ENCODE data around the gene BBS5. TPM values are rescaled to one million over a fixed set of nuclear protein-coding genes. Genes with fewer than 3 reads are reported as not detected.
"Not testable (repeated sequence)": the region's sequence is repeated elsewhere in the genome, so short reads cannot be mapped to it uniquely, and the experiment has no call there.

Gene BBS5
- total RNA-seq, 4 donors from 2014 or later = 1.6 to 12.3 (median 3.2) TPM

DNA sequence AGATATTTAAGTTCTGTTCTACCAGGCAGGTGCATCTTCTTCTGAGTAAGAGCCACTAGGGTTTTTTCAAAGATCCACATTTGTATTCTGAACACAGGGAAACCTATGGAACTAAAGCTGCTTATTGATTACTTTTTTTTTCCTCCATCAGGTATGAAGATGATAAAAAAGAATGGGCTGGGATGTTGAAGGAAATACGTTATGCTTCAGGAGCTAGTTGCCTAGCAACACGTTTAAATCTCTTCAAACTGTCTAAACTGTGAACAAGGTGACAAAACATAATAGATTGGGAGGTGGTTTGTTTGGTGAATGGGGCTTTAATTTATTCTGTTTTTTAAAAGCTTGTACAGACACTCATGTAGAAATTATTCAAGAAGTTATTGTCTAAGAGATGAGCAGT is 46.1 kb downstream of the BBS5 start:
- 72 to 77% methylated on average over 2 of the region's 2 CpGs for WGBS, 2 donors (ENCODE audit: low coverage in 1 of 2)
- intact Hi-C loops (cut with DNase I; ENCODE audit: low total_unique reads) (no loop called here), in situ Hi-C loops (cut with MboI; ENCODE audit: low pct_ligation_motif_present in 1 of 4, low pct_unique_long_range_greater_than_20kb in 1 of 4, low sequenced_read_pairs in 3 of 4) (no loop called here)
- no peaks in the 10 kb centered on the region for H3K4me1 ChIP-seq
- TF ChIP-seq POLR2AphosphoS5 (IDR thresholded peaks at IDR 0.05) = no peak
- TF ChIP-seq, protein P1, sequence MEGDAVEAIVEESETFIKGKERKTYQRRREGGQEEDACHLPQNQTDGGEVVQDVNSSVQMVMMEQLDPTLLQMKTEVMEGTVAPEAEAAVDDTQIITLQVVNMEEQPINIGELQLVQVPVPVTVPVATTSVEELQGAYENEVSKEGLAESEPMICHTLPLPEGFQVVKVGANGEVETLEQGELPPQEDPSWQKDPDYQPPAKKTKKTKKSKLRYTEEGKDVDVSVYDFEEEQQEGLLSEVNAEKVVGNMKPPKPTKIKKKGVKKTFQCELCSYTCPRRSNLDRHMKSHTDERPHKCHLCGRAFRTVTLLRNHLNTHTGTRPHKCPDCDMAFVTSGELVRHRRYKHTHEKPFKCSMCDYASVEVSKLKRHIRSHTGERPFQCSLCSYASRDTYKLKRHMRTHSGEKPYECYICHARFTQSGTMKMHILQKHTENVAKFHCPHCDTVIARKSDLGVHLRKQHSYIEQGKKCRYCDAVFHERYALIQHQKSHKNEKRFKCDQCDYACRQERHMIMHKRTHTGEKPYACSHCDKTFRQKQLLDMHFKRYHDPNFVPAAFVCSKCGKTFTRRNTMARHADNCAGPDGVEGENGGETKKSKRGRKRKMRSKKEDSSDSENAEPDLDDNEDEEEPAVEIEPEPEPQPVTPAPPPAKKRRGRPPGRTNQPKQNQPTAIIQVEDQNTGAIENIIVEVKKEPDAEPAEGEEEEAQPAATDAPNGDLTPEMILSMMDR (IDR thresholded peaks at IDR 0.05) = no peak
- no peak for TF ChIP-seq EP300 (IDR thresholded peaks at IDR 0.05; ENCODE audit: low read depth)
- no peak for TF ChIP-seq POLR2A (IDR thresholded peaks at IDR 0.05)
- H3K27ac ChIP-seq = no peak overlapping the region
- peaks cover 0 to 6% (median 0%) of the 10 kb centered on the region in 4 donors for H3K36me3 ChIP-seq
- DNase-seq = no peak
- H3K4me3 ChIP-seq = no peak overlapping the region
- no peaks in the 10 kb centered on the region for H3K27me3 ChIP-seq
- no peaks in the 10 kb centered on the region for H3K9me3 ChIP-seq

DNA sequence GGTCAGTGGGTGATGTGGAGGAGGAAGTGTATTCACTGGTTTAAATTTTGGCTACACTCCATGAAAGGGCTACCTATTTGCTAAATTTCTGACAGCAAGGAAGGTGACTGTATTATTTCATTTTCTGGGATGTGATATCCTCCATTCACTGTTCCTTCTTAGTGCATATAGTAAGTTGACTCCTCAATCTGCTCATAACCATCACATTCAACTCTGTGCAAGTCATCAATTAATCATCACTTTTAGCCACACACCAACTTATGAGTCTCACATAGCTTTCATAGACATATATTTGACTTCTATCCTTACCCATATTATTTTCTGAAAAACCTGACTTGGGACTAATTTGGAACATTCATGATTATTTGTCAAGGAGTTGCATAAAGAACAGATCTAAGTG is 47.2 kb downstream of the BBS5 start:
- intact Hi-C loops (cut with DNase I; ENCODE audit: low total_unique reads) = no loop called here
- no peak overlapping the region for H3K27ac ChIP-seq
- in situ Hi-C loops (cut with MboI; ENCODE audit: low pct_ligation_motif_present in 1 of 4, low pct_unique_long_range_greater_than_20kb in 1 of 4, low sequenced_read_pairs in 3 of 4) = no loop called here

DNA sequence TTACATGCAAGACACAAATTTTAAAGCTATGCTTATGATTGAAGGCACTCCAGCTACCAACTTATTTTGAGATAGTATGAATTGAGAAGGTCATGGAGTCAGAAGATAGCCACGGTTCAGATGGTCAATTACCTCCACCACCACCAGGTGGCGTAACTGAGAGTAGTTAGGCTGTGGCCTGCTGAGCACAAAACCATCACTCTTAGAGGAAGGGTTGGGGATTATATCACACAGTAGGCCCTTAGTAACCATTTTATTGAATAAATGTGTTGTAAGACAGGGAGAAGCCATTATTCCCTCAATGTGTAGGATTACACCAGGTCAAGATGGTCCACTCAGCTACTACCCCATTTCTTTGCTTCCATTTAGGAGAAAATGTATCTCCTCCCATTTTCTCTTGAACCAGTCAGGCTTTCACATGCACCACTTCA is 49.0 kb downstream of the BBS5 start:
- in situ Hi-C loops (cut with MboI; ENCODE audit: low pct_ligation_motif_present in 1 of 4, low pct_unique_long_range_greater_than_20kb in 1 of 4, low sequenced_read_pairs in 3 of 4) = no loop called here
- peak; percentile 73 for DNase-seq
- H3K27ac ChIP-seq = no peak overlapping the region
- H3K4me3 ChIP-seq = no peak overlapping the region
- H3K4me1 ChIP-seq = no peaks in the 10 kb centered on the region
- intact Hi-C loops (cut with DNase I; ENCODE audit: low total_unique reads) = no loop called here
- peaks cover 0 to 12% (median 2%) of the 10 kb centered on the region in 4 donors for H3K36me3 ChIP-seq
- no peaks in the 10 kb centered on the region for H3K9me3 ChIP-seq
- no peak for TF ChIP-seq POLR2AphosphoS5 (IDR thresholded peaks at IDR 0.05)
- TF ChIP-seq, protein P1 (IDR thresholded peaks at IDR 0.05) = peak; percentile 67 to 86 (median 81)
- 3% methylated on average over 2 of the region's 2 CpGs; no CpG with 5 or more reads in 1 of the 2 donors for WGBS, 2 donors (ENCODE audit: low coverage in 1 of 2)
- no peaks in the 10 kb centered on the region for H3K27me3 ChIP-seq

More for the DNA sequence above, 47.2 kb downstream of the BBS5 start:
- Histone ChIP-seq H3K36me3 (peaks cover 0 to 12% (median 2%) of the 10 kb centered on the region in 4 donors), H3K4me3 (no peak overlapping the region), H3K27me3 (no peaks in the 10 kb centered on the region), H3K4me1 (no peaks in the 10 kb centered on the region), H3K9me3 (no peaks in the 10 kb centered on the region)
- TF ChIP-seq EP300 (IDR thresholded peaks at IDR 0.05; ENCODE audit: low read depth) (no peak), POLR2A (IDR thresholded peaks at IDR 0.05) (no peak), POLR2AphosphoS5 (IDR thresholded peaks at IDR 0.05) (no peak)
- TF ChIP-seq, protein P1 (IDR thresholded peaks at IDR 0.05) = no peak
- no peak for DNase-seq

DNA sequence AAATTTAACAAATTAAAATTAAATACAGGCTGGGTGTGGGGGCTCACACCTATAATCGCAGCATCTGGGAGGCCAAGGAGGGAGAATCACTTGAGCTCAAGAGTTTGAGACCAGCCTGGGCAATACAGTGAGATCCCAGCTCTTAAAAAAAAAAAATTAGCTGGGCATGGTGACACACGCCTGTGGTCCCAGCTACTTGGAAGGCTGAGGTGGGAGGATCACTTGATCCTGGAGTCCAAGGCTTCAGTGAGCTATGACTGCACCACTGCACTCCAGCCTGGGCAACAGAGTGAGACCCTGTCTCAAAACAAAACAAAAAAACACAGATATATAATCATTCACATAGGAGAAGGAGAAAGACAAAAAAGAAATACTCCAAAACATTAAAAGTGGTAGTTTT is 60.2 kb downstream of the BBS5 start:
- H3K27ac ChIP-seq; intact Hi-C loops (cut with DNase I; ENCODE audit: low total_unique reads); H3K9me3 ChIP-seq; H3K27me3 ChIP-seq; H3K4me3 ChIP-seq; in situ Hi-C loops (cut with MboI; ENCODE audit: low pct_ligation_motif_present in 1 of 4, low pct_unique_long_range_greater_than_20kb in 1 of 4, low sequenced_read_pairs in 3 of 4); H3K4me1 ChIP-seq; DNase-seq: not testable (repeated sequence)
- 92 to 100% methylated on average over 2 of the region's 2 CpGs for WGBS, 2 donors (ENCODE audit: low coverage in 1 of 2)
- H3K36me3 ChIP-seq = peaks cover 0 to 47% (median 7%) of the 10 kb centered on the region in 4 donors

DNA sequence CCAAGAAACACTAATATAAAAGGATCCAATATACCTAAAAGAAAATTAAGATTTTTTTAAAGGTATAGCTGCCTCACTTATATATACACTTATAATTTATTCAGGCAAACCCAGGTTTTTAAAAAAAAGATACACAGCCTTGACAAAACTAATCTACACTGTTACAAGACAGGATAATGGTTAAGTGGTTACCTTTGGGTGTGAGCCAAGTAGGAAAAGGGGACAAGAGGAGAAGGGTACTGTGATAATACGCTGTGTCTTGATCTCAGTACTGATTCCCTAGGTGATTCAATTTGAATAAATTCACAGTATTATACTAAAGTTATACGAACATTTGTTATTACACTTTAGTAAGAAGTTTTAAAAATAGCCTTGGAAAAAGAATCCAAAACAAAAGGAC is 60.9 kb downstream of the BBS5 start:
- no peaks in the 10 kb centered on the region for H3K4me1 ChIP-seq
- DNase-seq = no peak
- 85 to 90% methylated on average over 2 of the region's 2 CpGs for WGBS, 2 donors (ENCODE audit: low coverage in 1 of 2)
- H3K27ac ChIP-seq = no peak overlapping the region
- peaks cover 0 to 47% (median 7%) of the 10 kb centered on the region in 4 donors for H3K36me3 ChIP-seq
- intact Hi-C loops (cut with DNase I; ENCODE audit: low total_unique reads) (no loop called here), in situ Hi-C loops (cut with MboI; ENCODE audit: low pct_ligation_motif_present in 1 of 4, low pct_unique_long_range_greater_than_20kb in 1 of 4, low sequenced_read_pairs in 3 of 4) (no loop called here)
- no peak for TF ChIP-seq POLR2AphosphoS5 (IDR thresholded peaks at IDR 0.05)
- TF ChIP-seq EP300 (IDR thresholded peaks at IDR 0.05; ENCODE audit: low read depth) = no peak
- TF ChIP-seq, protein P1 (IDR thresholded peaks at IDR 0.05) = no peak
- TF ChIP-seq POLR2A (IDR thresholded peaks at IDR 0.05) = no peak
- H3K4me3 ChIP-seq = no peak overlapping the region
- H3K27me3 ChIP-seq = no peaks in the 10 kb centered on the region
- H3K9me3 ChIP-seq = no peaks in the 10 kb centered on the region

All from transverse colon (tissue), 4 donors.